LoVo (cell line): ENCODE measurements around the gene PBX1.

ENCODE experiments used
- DNase-seq: peaks from one replicate; pipeline ENCODE4 v3.0.0-alpha.2; 2016; ENCODE audit warnings: low spot score

The PBX1 gene

DNA sequence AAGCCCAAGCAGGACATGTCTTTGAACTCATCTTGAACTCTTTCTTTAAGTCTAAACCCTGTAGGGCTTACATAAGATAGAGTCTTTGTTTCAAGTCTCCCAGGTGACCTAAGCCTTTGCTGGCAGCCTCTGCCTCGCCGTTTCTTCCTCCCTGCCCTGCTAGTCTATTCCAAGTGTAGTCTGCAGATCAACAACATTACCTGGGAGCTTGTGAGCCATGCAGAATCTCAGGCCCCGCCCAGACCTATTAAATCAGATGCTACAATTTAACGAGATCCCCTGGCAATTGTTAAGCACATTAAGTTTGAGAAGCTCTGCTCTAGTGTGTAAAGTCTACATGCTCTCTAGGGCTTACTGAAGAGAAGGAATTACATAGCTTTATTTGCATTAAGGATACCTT lies 271.6 kb downstream of the PBX1 start:
- DNase-seq, result no peak

- no peak for DNase-seq
These were observed 275.7 kb downstream of the PBX1 start for GRCh38 chr1:164834641-164835040.

DNA sequence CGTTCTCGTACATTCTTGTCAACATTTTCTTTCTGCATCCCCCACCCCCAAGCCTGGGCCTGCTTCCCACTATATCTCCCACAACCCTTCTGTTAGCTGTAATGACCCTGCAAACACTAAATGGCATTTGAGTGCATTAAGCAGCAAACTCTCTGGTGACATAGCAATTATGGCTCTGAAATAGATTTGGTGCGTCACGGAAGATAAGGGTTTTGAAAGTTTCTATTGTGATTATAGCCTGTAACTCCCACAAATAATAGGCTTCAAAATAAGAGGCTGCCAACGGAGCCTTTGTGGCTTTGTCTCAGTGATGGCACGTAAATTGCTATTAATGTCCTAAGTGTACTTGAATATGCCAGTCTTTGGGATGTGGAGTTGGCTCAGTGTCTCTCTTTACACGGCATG lies 277.6 kb downstream of the PBX1 start:
- DNase-seq, result no peak

GRCh38 chr1:164838786-164839185 lies 279.8 kb downstream of the PBX1 start:
- DNase-seq, result no peak

GRCh38 chr1:164840936-164841335 lies 282.0 kb downstream of the PBX1 start:
- DNase-seq, result no peak

DNA sequence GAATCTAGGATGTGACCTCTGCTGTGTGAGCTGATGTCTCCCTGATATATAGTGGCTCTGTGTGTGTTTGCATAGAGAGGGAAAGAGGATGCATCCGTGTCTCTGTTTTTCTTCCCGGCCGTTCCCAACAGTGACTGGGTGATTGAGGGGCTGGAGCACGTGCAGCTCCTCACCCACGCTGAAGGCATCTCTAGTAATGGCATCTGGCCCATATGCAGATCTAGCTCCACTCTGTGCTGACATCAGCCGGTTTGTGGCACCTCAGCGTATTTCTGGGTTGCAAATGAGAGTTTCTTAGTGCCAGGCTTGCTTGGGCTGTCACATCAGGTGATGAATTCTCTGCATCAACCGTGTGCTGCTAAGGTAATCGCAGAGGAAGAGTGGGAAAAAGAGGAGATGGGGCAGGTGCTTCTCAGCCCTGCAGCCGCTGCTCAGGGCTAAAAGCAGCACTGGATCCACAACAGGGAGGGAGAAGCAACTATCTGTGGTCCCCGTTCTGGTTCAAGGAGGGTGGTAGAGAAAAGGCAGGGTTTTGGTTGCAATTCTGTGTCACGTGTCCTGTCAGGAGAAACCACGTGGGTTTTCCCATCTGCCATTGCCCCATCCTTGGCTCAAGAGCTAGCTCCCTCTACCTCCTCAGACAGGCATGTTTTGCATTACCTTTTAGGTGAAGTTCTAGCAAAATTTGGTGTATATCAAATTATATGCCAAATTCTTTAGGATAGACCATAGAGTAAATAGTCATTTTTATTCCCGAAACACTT lies 282.9 kb downstream of the PBX1 start:
- no peak for DNase-seq

DNA sequence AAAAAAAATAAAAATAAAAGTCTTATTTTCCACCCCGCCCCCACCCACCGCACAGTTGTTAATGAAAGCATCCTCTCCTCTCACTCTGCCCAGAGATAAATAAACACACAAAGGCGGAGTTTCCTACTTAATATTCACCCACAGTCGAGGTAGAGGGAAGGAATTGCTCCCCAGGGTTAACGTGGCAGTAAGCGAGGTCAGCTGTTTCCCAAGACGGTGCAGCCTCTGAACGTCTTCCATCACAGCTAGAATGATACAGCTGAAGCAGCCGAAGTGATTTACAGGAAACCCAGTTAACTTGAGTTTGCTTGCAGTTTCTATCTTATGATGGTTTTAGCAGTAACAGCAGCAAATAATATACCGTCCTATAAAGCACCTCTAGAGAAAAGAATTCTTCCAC lies 283.9 kb downstream of the PBX1 start:
- no peak for DNase-seq

- DNase-seq, result no peak
These were observed 284.9 kb downstream of the PBX1 start for GRCh38 chr1:164843743-164844500.

DNA sequence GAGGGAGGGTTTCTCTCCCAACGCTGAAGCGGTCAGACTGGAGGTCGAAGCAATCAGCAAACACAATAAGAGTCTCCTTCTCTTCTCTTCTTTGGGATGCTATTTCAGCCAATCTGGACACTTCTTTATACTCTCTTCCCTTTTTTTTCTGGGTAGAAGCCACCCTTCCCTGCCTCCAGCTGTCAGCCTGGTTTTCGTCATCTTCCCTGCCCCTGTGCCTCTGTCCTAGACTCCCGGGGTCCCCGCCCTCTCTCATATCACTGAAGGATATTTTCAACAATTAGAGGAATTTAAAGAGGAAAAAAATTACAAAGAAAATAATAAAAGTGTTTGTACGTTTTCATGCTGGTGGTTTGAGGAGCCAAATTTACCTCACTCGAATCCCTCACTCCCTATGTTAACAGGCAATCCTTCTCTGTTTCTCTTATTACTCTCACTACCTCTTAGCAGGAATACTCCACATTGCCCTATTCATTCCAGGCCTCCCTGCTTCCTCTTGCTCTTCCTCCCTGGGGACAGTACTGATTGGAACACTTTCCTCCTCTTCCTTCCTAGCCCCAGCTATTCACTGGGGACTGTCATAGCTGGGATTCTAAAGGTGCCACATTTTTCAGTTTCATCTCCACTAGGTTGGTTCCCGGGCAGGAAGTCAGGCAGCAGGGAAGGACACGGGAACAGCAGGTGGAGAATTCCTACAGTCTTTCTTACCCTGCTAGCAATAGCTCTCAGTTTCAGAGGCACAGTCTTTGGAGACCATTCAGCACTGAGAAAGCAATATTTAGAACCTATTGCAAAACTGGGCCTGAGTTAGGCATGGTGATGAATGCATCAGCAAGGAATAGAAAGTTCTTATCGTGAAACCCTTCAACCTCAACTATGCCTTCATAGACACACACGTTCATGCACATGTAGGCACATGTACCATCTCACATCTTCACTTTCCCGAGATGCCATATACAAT lies 288.0 kb downstream of the PBX1 start:
- DNase-seq, result no peak

DNA sequence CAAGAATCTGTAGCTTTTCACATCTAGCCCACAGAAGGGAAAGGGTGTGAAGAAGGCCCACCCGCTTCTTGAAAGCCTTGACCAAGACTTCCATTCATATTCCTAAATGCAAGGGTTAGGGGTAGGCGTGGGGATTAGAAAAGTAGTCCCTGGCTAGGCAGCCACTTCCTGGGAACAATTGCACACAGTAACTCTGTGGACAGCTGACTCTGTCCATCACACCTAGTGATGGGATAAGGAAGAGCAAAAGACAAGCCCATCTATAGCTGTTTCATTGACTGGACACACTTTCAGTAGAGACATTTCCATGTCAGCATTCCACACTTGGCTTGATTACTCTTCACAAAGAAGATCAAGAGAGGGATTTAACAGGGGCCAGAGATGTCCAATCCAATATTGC lies 294.2 kb downstream of the PBX1 start:
- no peak for DNase-seq

DNA sequence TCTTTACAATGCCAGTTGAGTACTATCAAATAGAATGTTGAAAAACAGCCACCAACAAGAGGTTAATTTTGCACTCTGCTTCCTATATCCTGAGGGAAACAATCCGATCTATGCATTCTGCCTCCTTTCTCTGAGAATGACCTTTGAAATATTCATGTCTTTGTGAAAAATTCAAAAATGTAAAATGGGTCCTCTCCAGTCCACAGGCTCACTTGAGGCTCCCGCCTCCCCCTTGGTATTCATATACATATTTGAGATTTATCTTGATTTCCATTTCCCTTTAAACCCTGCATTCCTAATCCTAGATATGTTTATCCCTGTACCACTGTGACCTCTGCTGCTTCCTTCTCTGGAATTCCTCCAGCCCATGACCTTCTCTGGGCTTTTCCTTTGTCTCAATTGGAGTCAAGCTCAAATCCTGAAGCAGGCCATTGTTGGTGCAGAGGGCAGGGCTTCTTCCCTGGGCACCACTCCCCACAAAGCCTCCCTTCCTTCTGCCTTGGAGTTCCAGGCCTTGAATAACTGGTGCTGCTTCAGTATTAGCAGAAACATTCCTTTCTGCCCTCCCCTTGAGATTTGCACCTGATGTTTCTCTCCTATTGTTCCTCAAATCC lies 296.8 kb downstream of the PBX1 start:
- DNase-seq, result no peak

DNA sequence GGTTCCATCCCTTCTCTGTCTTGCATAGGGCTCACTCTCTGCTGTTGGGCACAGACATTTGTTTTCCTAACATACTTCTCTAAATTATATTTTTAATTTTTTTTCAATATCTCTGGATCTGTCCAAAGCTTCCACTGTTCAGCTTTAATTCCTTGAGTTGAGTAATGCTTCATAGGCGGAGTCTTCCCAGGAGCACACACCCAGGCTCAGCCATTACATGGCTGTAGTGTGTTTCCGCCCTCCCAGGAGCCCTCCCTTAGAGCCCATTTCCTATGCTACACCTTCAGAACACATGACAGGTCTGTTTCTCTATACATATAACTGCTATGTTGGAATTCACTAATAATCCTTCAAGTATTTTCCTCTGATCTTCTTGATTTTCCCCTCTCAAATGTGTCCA lies 297.4 kb downstream of the PBX1 start:
- no peak for DNase-seq

DNA sequence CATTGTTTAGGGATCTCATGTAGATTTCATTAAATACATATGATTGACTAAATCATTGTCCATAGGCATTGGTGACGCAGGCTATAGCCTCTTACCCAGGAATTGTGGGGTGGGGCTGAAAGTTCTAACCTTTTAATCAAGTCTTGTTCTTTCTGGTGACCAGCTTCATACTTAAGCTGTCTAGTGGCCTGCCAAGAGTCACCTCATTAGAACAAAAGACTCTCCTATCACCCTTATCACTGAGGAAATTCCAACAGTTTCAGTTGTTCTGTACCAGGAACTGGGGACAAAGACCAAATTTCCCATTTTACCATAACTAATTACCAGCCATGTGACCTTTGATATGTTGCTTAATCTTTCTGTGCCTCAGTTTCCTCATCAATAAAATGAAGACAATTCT lies 298.5 kb downstream of the PBX1 start:
- no peak for DNase-seq

- no peak for DNase-seq
These were observed 299.2 kb downstream of the PBX1 start for GRCh38 chr1:164858096-164858632.

- DNase-seq, result no peak
These were observed 302.6 kb downstream of the PBX1 start for GRCh38 chr1:164861632-164862031.

DNA sequence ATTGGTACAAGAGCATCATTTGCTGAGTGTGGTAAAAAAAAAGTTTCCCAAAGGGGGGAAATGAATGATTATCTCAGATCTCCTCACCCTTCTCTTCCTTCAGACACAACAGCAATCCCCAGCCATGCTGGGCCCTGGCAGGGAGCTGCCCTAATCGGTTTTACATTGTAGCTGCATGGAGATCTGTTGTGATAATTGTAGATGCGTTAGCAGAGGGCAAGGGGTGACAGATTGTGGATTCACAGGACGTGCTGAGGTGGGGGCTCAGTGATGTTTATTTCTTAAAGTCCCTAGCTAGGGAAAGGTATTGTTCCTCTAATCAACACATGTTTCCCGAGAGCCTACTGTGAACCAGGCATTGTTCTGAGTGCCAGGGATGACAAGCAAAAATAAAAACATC lies 304.1 kb downstream of the PBX1 start:
- DNase-seq, result no peak

- no peak for DNase-seq
These were observed 305.2 kb downstream of the PBX1 start for GRCh38 chr1:164864161-164864560.

- DNase-seq, result no peak
These were observed 306.4 kb downstream of the PBX1 start for GRCh38 chr1:164865385-164865784.

- no peak for DNase-seq
These were observed 308.6 kb downstream of the PBX1 start for GRCh38 chr1:164867590-164867989.

DNA sequence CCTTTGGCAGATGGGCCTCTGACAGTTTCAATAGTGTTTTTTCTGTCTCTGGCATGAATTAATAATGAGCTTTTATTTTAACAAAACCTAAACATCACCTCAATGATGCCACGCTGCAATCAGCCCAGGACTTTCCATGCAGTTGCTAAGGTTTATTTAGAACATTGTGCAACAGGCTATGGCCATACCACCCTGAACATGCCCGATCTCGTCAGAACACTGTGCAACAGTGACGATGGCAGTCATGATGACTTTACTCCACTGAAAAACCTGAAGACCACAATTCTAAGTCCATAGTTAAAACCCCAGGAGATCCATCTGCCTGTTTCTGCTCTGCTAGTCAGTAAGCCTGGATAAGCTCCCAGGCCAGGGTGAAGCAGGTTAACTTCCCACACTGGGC lies 310.0 kb downstream of the PBX1 start:
- DNase-seq, result no peak

DNA sequence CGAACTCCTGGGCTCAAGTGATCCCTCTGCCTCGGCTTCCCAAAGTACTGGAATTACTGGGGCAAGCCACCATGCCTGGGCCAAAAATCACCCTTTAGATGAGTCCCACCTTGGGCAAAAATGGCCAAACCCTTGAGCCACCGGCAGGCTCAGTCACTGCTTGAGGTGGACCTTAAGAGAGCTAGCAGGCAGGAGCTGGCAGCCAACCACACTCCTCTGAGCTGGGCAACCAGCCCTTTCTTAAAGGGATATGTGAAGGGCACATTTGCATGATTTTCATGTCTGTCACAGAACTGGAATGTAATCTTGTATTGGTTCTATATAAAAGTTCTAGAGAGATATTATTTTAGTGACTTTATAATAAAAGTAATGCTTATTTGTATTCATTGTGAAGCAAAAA lies 316.5 kb downstream of the PBX1 start:
- no peak for DNase-seq
